OCI-M2 (cell line): ENCODE measurements around the gene FRMPD2.

Experiments used
- DNase-seq: peaks from one replicate; lab custom pipeline; 2025; ENCODE audit not compliant: unreplicated experiment; lab: John Stamatoyannopoulos, UW

The FRMPD2 gene

GRCh38 chr10:48274636-48275035 lies at the start of gene FRMPD2:
Gene FRMPD2, minus strand, starts transcription at chr10:48274696. Its CDS starts 129 bp downstream, at chr10:48274567.
- DNase-seq = no peak

- DNase-seq = no peak
Measured at GRCh38 chr10:48322017-48322416, 47.5 kb upstream of the FRMPD2 start.

- no peak for DNase-seq
Measured at GRCh38 chr10:48317321-48317990, 43.0 kb upstream of the FRMPD2 start.

GRCh38 chr10:48316236-48316635 lies 41.7 kb upstream of the FRMPD2 start:
- DNase-seq = no peak

GRCh38 chr10:48314107-48314506 lies 39.6 kb upstream of the FRMPD2 start:
- DNase-seq = no peak

GRCh38 chr10:48309711-48310226 lies 35.3 kb upstream of the FRMPD2 start:
- no peak for DNase-seq

- no peak for DNase-seq
Measured at GRCh38 chr10:48307711-48308018, 33.2 kb upstream of the FRMPD2 start.

GRCh38 chr10:48306870-48307710 lies 32.6 kb upstream of the FRMPD2 start:
- no peak for DNase-seq

GRCh38 chr10:48306265-48306869 lies 31.9 kb upstream of the FRMPD2 start, which contains the start of gene MAPK8:
Gene MAPK8, plus strand, starts transcription at chr10:48306677. Its CDS starts 94,984 bp downstream, at chr10:48401661.
- DNase-seq = no peak

GRCh38 chr10:48305905-48306264 lies 31.4 kb upstream of the FRMPD2 start:
- no peak for DNase-seq

- DNase-seq = no peak
Measured at GRCh38 chr10:48302515-48303476, 28.3 kb upstream of the FRMPD2 start.

- DNase-seq = no peak
Measured at GRCh38 chr10:48300556-48300955, 26.1 kb upstream of the FRMPD2 start.

- no peak for DNase-seq
Measured at GRCh38 chr10:48299692-48300091, 25.2 kb upstream of the FRMPD2 start.

GRCh38 chr10:48299066-48299465 lies 24.6 kb upstream of the FRMPD2 start:
- no peak for DNase-seq

- DNase-seq = no peak
Measured at GRCh38 chr10:48296576-48297098, 22.1 kb upstream of the FRMPD2 start.

- DNase-seq = no peak
Measured at GRCh38 chr10:48294431-48294830, 19.9 kb upstream of the FRMPD2 start.

GRCh38 chr10:48292616-48293015 lies 18.1 kb upstream of the FRMPD2 start:
- DNase-seq = no peak

GRCh38 chr10:48291190-48291589 lies 16.7 kb upstream of the FRMPD2 start:
- no peak for DNase-seq

GRCh38 chr10:48290286-48290685 lies 15.8 kb upstream of the FRMPD2 start:
- DNase-seq = no peak

GRCh38 chr10:48289501-48290238 lies 15.2 kb upstream of the FRMPD2 start:
- no peak for DNase-seq
